SK-N-SH (cell line): ENCODE measurements around the gene WNT1. TPM values are rescaled to one million over a fixed set of nuclear protein-coding genes. Genes with fewer than 3 reads are reported as not detected.

Experiments
- CTCF ChIA-PET: fragments of 300-600, 350-600 bp; formaldehyde crosslinking; extraction: SDS; loops from one replicate; lab custom pipeline; 2021; lab: Yijun Ruan, JAX
- POLR2A ChIA-PET: fragments of 350-600 bp; sonication (Branson Sonifier 250); formaldehyde crosslinking; extraction: SDS; loops from one replicate; lab custom pipeline; 2020; ENCODE audit warnings: antibody characterized with exemption, inconsistent platforms; lab: Yijun Ruan, JAX
- DNase-seq: peaks from one replicate; pipeline ENCODE4 v3.0.0; 2012
- H2AFZ ChIP-seq: fragments of 200-600 bp; sonication (generic); 2 replicates; pipeline ENCODE4 v1.8.1; 2016; ENCODE audit warnings: antibody characterized with exemption, mild to moderate bottlenecking, low read depth
- H3F3A ChIP-seq: fragments of 200-600 bp; sonication (generic); replicated peaks from 2 replicates; pipeline ENCODE3; 2016; ENCODE audit warnings: antibody characterized with exemption, mild to moderate bottlenecking; ENCODE audit not compliant: insufficient read depth
- H3K27ac ChIP-seq, 2 experiments: fragments of 200-500 bp in 1 of 2; fragments of 200-600 bp in 1 of 2; sonication (Bioruptor generic) in 1 of 2; sonication (generic), shearing (Covaris generic) in 1 of 2; 2 replicates each; pipeline versions ENCODE4 v1.5.1 to v1.6.1; 2014 to 2016; ENCODE audit warnings: low read depth in 2 of 2, inconsistent platforms in 1 of 2, low read length in 1 of 2, mild to moderate bottlenecking in 1 of 2, mixed read lengths in 1 of 2
- H3K27me3 ChIP-seq: fragments of 200-600 bp; sonication (generic), shearing (Covaris generic); 2 replicates; pipeline ENCODE4 v1.6.1; 2016; ENCODE audit warnings: mixed run types; ENCODE audit not compliant: insufficient read depth
- H3K36me3 ChIP-seq, 2 experiments: fragments of 200-500 bp in 1 of 2; fragments of 200-600 bp in 1 of 2; sonication (Bioruptor generic) in 1 of 2; sonication (generic) in 1 of 2; replicated peaks in 1 of 2; 2 replicates each; pipeline versions ENCODE3 to v1.5.1; 2014 to 2016; ENCODE audit warnings: low read length in 1 of 2, mild to moderate bottlenecking in 1 of 2; ENCODE audit not compliant: insufficient read depth in 2 of 2, control insufficient read depth in 1 of 2
- H3K4me1 ChIP-seq, 2 experiments: fragments of 200-500 bp in 1 of 2; fragments of 200-600 bp in 1 of 2; sonication (Bioruptor generic) in 1 of 2; sonication (generic), shearing (Covaris generic) in 1 of 2; 2 replicates each; pipeline versions ENCODE4 v1.5.1 to v1.6.1; 2014 to 2016; ENCODE audit warnings: low read depth in 1 of 2, low read length in 1 of 2, mixed run types in 1 of 2; ENCODE audit not compliant: insufficient read depth in 2 of 2, control insufficient read depth in 1 of 2
- H3K4me2 ChIP-seq: fragments of 200-600 bp; sonication (generic), shearing (Covaris generic); 2 replicates; pipeline ENCODE4 v1.6.1; 2017; ENCODE audit warnings: mixed run types
- H3K4me3 ChIP-seq, 2 experiments: fragments of 200-500 bp in 1 of 2; fragments of 200-600 bp in 1 of 2; sonication (Bioruptor generic) in 1 of 2; sonication (generic), shearing (Covaris generic) in 1 of 2; 2 replicates each; pipeline versions ENCODE4 v1.5.1 to v1.8.1; 2014 to 2016; ENCODE audit warnings: low read depth in 2 of 2, inconsistent platforms in 1 of 2, low read length in 1 of 2, mild to moderate bottlenecking in 1 of 2, mixed read lengths in 1 of 2, moderate library complexity in 1 of 2
- H3K79me2 ChIP-seq: fragments of 200-600 bp; sonication (generic); 2 replicates; pipeline ENCODE4 v1.8.1; 2017; ENCODE audit warnings: mild to moderate bottlenecking; ENCODE audit not compliant: insufficient read depth
- H3K9ac ChIP-seq: fragments of 200-600 bp; sonication (generic); 2 replicates; pipeline ENCODE4 v1.6.1; 2017; ENCODE audit warnings: mixed run types
- H3K9me2 ChIP-seq: fragments of 200-600 bp; sonication (generic); 2 replicates; pipeline ENCODE4 v1.6.1; 2017; ENCODE audit warnings: mixed run types
- H3K9me3 ChIP-seq: fragments of 200-600 bp; sonication (generic); 2 replicates; pipeline ENCODE4 v1.6.1; 2017; ENCODE audit warnings: mixed run types, mild to moderate bottlenecking, moderate library complexity
- H4K20me1 ChIP-seq: fragments of 200-600 bp; sonication (generic); 2 replicates; pipeline ENCODE4 v1.6.1; 2017; ENCODE audit warnings: mild to moderate bottlenecking, mixed run types; ENCODE audit not compliant: insufficient read depth
- CHD2 ChIP-seq: fragments of 150-350 bp; IDR thresholded peaks from 2 replicates; pipeline ENCODE4 v1.6.1; 2018; ENCODE audit warnings: low read length; ENCODE audit not compliant: partially characterized antibody
- EZH2phosphoT487 ChIP-seq: fragments of 200-600 bp; sonication (generic); IDR thresholded peaks from 2 replicates; pipeline ENCODE4 v1.6.1; 2017; ENCODE audit warnings: low read depth, mixed run types, mild to moderate bottlenecking, antibody characterized with exemption, moderate library complexity, borderline replicate concordance
- FOXJ3 ChIP-seq: sonication (generic); formaldehyde crosslinking; IDR thresholded peaks from 2 replicates; pipeline ENCODE4 v1.5.1; 2020; ENCODE audit warnings: mild to moderate bottlenecking, missing genetic modification reagents
- JUND ChIP-seq: IDR thresholded peaks from 2 replicates; pipeline ENCODE4 v1.4.0; 2012
- NRF1 ChIP-seq: IDR thresholded peaks from 2 replicates; pipeline ENCODE4 v1.6.1; 2012; ENCODE audit warnings: low read depth, mild to moderate bottlenecking, low read length
- POLR2AphosphoS5 ChIP-seq: IDR thresholded peaks from 2 replicates; pipeline ENCODE4 v1.6.1; 2012; ENCODE audit warnings: low read depth, low read length
- RCOR1 ChIP-seq: fragments of 150-350 bp; IDR thresholded peaks from 2 replicates; pipeline ENCODE4 v1.6.1; 2017; ENCODE audit warnings: antibody characterized with exemption, low read length
- TAF1 ChIP-seq: IDR thresholded peaks from 2 replicates; pipeline ENCODE4 v1.6.1; 2012; ENCODE audit warnings: low read depth, mild to moderate bottlenecking, low read length, moderate library complexity, borderline replicate concordance
- TCF12 ChIP-seq: IDR thresholded peaks from 2 replicates; pipeline ENCODE4 v1.4.0; 2012
- TEAD4 ChIP-seq: IDR thresholded peaks from 2 replicates; pipeline ENCODE4 v1.4.0; 2012; ENCODE audit warnings: mild to moderate bottlenecking, borderline replicate concordance; ENCODE audit not compliant: insufficient read depth
- YY1 ChIP-seq: IDR thresholded peaks from 2 replicates; pipeline ENCODE4 v1.4.0; 2012; ENCODE audit warnings: low read depth, mild to moderate bottlenecking
- WGBS: methylation state at CpG from one replicate; pipeline ENCODE4 v1.1.6; 2017; ENCODE audit warnings: low lambda C conversion rate; 5-methylcytosine and 5-hydroxymethylcytosine counted together
- polyA plus RNA-seq, 3 experiments: library from polyadenylated mRNA; depleted of rRNA; stranded (reverse); fragments of >200 nt; gene quantifications; 2 replicates each; pipeline ENCODE4 v1.2.3, GENCODE V29; 2012
- TF ChIP-seq, protein P1 (sequence below): fragments of 150-350 bp; IDR thresholded peaks from 2 replicates; pipeline ENCODE4 v1.6.1; 2017; ENCODE audit warnings: antibody characterized with exemption, low read length, low read depth, borderline replicate concordance
- TF ChIP-seq, protein P2 (sequence below): fragments of 150-350 bp; IDR thresholded peaks from 2 replicates; pipeline ENCODE4 v1.6.1; 2016; ENCODE audit warnings: mild to moderate bottlenecking, low read depth, low read length
- TF ChIP-seq, protein P3 (sequence below): IDR thresholded peaks from 2 replicates; pipeline ENCODE4 v1.4.0; 2012; ENCODE audit warnings: low read depth, borderline replicate concordance
- TF ChIP-seq, protein P4 (sequence below): fragments of 200-600 bp; sonication (generic); IDR thresholded peaks from 2 replicates; pipeline ENCODE4 v1.6.1; 2017; ENCODE audit warnings: antibody characterized with exemption, mild to moderate bottlenecking, moderate library complexity
- TF ChIP-seq, protein P5 (sequence below): IDR thresholded peaks from 2 replicates; pipeline ENCODE4; 2012
- TF ChIP-seq, protein P6 (sequence below): IDR thresholded peaks from 2 replicates; pipeline ENCODE4 v1.6.1; 2012; ENCODE audit warnings: mild to moderate bottlenecking, low read depth, low read length, moderate library complexity

Gene WNT1
- polyA plus RNA-seq, 1 of the 3 experiments (the other 2 are of a cell fraction) = not detected

DNA sequence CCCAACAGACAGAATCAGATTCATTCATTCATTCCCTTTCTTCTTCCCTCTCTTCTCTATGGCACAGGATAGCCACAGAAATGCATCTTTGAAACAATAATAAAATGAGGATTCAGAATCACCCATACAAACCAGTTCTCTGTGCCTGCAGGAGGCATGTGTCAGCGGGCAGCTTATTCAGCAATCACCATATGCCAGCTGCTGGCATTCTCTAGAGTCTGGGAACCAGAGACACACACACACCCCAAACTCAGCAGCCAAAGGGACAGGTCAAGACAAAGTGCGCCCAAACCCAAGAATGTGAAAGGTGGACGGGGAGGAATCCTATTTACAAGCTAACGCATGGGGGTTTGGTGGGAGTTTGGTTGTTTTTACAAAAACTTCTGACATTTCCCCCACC is 34.9 kb upstream of the WNT1 start:
- ChIA-PET CTCF (interaction anchor here (1.1 to 2.6 kb wide), 9 partner anchors 10 to 90 kb away, joined by 3 to 14 read pairs (median 5); partner anchors contain the start of gene WNT1), POLR2A (no interaction called here)
- H3K9ac ChIP-seq = no peak overlapping the region
- TF ChIP-seq, protein P1, sequence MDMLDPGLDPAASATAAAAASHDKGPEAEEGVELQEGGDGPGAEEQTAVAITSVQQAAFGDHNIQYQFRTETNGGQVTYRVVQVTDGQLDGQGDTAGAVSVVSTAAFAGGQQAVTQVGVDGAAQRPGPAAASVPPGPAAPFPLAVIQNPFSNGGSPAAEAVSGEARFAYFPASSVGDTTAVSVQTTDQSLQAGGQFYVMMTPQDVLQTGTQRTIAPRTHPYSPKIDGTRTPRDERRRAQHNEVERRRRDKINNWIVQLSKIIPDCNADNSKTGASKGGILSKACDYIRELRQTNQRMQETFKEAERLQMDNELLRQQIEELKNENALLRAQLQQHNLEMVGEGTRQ = no peak
- TF ChIP-seq RCOR1 = no peak
- TF ChIP-seq FOXJ3 (CRISPR knock-in tag) = no peak
- no peak for TF ChIP-seq YY1
- TF ChIP-seq, protein P2, sequence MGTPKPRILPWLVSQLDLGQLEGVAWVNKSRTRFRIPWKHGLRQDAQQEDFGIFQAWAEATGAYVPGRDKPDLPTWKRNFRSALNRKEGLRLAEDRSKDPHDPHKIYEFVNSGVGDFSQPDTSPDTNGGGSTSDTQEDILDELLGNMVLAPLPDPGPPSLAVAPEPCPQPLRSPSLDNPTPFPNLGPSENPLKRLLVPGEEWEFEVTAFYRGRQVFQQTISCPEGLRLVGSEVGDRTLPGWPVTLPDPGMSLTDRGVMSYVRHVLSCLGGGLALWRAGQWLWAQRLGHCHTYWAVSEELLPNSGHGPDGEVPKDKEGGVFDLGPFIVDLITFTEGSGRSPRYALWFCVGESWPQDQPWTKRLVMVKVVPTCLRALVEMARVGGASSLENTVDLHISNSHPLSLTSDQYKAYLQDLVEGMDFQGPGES = no peak
- TF ChIP-seq TEAD4 = no peak
- TF ChIP-seq EZH2phosphoT487 = no peak
- TF ChIP-seq, protein P3, sequence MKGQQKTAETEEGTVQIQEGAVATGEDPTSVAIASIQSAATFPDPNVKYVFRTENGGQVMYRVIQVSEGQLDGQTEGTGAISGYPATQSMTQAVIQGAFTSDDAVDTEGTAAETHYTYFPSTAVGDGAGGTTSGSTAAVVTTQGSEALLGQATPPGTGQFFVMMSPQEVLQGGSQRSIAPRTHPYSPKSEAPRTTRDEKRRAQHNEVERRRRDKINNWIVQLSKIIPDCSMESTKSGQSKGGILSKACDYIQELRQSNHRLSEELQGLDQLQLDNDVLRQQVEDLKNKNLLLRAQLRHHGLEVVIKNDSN = no peak
- TF ChIP-seq JUND = no peak
- no peak for TF ChIP-seq POLR2AphosphoS5
- TF ChIP-seq, protein P4, sequence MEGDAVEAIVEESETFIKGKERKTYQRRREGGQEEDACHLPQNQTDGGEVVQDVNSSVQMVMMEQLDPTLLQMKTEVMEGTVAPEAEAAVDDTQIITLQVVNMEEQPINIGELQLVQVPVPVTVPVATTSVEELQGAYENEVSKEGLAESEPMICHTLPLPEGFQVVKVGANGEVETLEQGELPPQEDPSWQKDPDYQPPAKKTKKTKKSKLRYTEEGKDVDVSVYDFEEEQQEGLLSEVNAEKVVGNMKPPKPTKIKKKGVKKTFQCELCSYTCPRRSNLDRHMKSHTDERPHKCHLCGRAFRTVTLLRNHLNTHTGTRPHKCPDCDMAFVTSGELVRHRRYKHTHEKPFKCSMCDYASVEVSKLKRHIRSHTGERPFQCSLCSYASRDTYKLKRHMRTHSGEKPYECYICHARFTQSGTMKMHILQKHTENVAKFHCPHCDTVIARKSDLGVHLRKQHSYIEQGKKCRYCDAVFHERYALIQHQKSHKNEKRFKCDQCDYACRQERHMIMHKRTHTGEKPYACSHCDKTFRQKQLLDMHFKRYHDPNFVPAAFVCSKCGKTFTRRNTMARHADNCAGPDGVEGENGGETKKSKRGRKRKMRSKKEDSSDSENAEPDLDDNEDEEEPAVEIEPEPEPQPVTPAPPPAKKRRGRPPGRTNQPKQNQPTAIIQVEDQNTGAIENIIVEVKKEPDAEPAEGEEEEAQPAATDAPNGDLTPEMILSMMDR = no peak
- TF ChIP-seq TAF1 = no peak
- H3K9me2 ChIP-seq = no peaks in the 10 kb centered on the region
- WGBS = 96% methylated on average over 4 of the region's 4 CpGs
- H3K4me2 ChIP-seq = no peak overlapping the region
- H3K27ac ChIP-seq = no peak overlapping the region
- no peaks in the 10 kb centered on the region for H3K9me3 ChIP-seq
- DNase-seq = no peak
- H3K79me2 ChIP-seq = peaks cover 73% of the 10 kb centered on the region
- H3K36me3 ChIP-seq = peaks cover 0 to 40% of the 10 kb centered on the region in 2 experiments
- no peaks in the 10 kb centered on the region for H3F3A ChIP-seq
- H3K27me3 ChIP-seq = no peaks in the 10 kb centered on the region
- peaks cover 93% of the 10 kb centered on the region for H4K20me1 ChIP-seq
- no peak overlapping the region for H3K4me3 ChIP-seq
- no peak overlapping the region for H2AFZ ChIP-seq
- no peaks in the 10 kb centered on the region for H3K4me1 ChIP-seq

DNA sequence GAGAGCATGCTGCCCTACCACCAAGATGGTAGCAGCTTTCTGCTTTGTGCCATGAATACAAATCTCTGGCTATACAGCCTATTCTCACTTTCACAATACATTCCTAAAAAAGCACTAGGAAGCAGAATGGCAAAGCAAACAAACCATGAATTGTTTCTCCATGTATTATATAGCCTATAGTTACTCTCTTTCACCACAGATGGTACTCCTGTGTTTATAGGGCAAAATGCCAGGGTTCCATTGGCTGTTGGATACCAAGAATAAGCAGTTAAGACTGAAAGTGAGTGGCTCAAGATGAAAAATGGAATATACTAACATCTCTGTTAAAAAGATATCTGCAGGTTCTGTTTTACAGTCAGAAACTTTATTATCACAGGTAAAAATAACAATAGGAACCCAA is 31.9 kb upstream of the WNT1 start:
- POLR2A ChIA-PET = interaction anchor here (0.6 kb wide), 1 partner anchor 50 kb away, joined by 3 read pairs; no protein-coding TSS in a partner anchor
- peaks cover 100% of the 10 kb centered on the region for H3K79me2 ChIP-seq
- H3K9me2 ChIP-seq = no peaks in the 10 kb centered on the region
- H3K36me3 ChIP-seq = peaks cover 13 to 18% of the 10 kb centered on the region in 2 experiments
- TF ChIP-seq CHD2 (no peak), TCF12 (no peak), TEAD4 (no peak), NRF1 (no peak)
- TF ChIP-seq, protein P5, sequence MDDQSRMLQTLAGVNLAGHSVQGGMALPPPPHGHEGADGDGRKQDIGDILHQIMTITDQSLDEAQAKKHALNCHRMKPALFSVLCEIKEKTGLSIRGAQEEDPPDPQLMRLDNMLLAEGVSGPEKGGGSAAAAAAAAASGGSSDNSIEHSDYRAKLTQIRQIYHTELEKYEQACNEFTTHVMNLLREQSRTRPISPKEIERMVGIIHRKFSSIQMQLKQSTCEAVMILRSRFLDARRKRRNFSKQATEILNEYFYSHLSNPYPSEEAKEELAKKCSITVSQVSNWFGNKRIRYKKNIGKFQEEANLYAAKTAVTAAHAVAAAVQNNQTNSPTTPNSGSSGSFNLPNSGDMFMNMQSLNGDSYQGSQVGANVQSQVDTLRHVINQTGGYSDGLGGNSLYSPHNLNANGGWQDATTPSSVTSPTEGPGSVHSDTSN = no peak
- TF ChIP-seq, protein P6, sequence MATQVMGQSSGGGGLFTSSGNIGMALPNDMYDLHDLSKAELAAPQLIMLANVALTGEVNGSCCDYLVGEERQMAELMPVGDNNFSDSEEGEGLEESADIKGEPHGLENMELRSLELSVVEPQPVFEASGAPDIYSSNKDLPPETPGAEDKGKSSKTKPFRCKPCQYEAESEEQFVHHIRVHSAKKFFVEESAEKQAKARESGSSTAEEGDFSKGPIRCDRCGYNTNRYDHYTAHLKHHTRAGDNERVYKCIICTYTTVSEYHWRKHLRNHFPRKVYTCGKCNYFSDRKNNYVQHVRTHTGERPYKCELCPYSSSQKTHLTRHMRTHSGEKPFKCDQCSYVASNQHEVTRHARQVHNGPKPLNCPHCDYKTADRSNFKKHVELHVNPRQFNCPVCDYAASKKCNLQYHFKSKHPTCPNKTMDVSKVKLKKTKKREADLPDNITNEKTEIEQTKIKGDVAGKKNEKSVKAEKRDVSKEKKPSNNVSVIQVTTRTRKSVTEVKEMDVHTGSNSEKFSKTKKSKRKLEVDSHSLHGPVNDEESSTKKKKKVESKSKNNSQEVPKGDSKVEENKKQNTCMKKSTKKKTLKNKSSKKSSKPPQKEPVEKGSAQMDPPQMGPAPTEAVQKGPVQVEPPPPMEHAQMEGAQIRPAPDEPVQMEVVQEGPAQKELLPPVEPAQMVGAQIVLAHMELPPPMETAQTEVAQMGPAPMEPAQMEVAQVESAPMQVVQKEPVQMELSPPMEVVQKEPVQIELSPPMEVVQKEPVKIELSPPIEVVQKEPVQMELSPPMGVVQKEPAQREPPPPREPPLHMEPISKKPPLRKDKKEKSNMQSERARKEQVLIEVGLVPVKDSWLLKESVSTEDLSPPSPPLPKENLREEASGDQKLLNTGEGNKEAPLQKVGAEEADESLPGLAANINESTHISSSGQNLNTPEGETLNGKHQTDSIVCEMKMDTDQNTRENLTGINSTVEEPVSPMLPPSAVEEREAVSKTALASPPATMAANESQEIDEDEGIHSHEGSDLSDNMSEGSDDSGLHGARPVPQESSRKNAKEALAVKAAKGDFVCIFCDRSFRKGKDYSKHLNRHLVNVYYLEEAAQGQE = no peak
- H3K27ac ChIP-seq = no peak overlapping the region
- H3K27me3 ChIP-seq = no peaks in the 10 kb centered on the region
- no peaks in the 10 kb centered on the region for H3K4me1 ChIP-seq
- H3K9me3 ChIP-seq = no peaks in the 10 kb centered on the region
- H3K9ac ChIP-seq = no peak overlapping the region
- no peak overlapping the region for H3K4me2 ChIP-seq
- H4K20me1 ChIP-seq = peaks cover 97% of the 10 kb centered on the region
- H3K4me3 ChIP-seq = no peak overlapping the region
- H3F3A ChIP-seq = no peaks in the 10 kb centered on the region
- DNase-seq = no peak
- H2AFZ ChIP-seq = no peak overlapping the region
- CTCF ChIA-PET = interaction anchor here (0.9 to 2.6 kb wide), 6 partner anchors 10 to 131 kb away, joined by 3 to 10 read pairs (median 3); a partner anchor contains a TSS
